Omental fat pad (tissue), 4 donors: ENCODE data around the gene ITGA2B. TPM values are rescaled to one million over a fixed set of nuclear protein-coding genes. Genes with fewer than 3 reads are reported as not detected.

Experiments
- ATAC-seq: fragments of 150-250 bp; one replicate; pipeline ENCODE4 v1.9.1; 2016; ENCODE audit warnings: mild to moderate bottlenecking, moderate library complexity; ENCODE audit not compliant: low FRiP score
- DNase-seq: peaks from one replicate; pipeline ENCODE4 v3.0.0-alpha.2; 2019; ENCODE audit warnings: low spot score
- CTCF ChIP-seq, 3 donors: fragments of 450-650 bp; IDR thresholded peaks; one replicate each; pipeline ENCODE4 v1.5.1; 2016 to 2017; ENCODE audit warnings: antibody characterized with exemption in 3 of 3, mild to moderate bottlenecking in 3 of 3, moderate library complexity in 2 of 3
- total RNA-seq, 4 donors: library from RNA; depleted of rRNA; stranded (reverse); fragments of >200 nt; gene quantifications; one replicate each; pipeline ENCODE4 v1.1.0, GENCODE V29; 2016

Gene ITGA2B
- total RNA-seq, 4 donors from 2014 or later = 0.72 to 1.6 (median 1.0) TPM

- DNase-seq (no peak), ATAC-seq (peak; percentile 94)
- TF ChIP-seq CTCF (IDR thresholded peaks at IDR 0.05) = no peak
Measured at GRCh38 chr17:44417553-44417952, 28.1 kb upstream of the ITGA2B start.

GRCh38 chr17:44416558-44417289 lies 27.3 kb upstream of the ITGA2B start:
- peak; percentile 70 for ATAC-seq
- no peak for TF ChIP-seq CTCF (IDR thresholded peaks at IDR 0.05)
- DNase-seq = no peak

GRCh38 chr17:44414394-44415155 lies 25.1 kb upstream of the ITGA2B start:
- no peak for TF ChIP-seq CTCF (IDR thresholded peaks at IDR 0.05)
- ATAC-seq = no peak
- no peak for DNase-seq

DNA sequence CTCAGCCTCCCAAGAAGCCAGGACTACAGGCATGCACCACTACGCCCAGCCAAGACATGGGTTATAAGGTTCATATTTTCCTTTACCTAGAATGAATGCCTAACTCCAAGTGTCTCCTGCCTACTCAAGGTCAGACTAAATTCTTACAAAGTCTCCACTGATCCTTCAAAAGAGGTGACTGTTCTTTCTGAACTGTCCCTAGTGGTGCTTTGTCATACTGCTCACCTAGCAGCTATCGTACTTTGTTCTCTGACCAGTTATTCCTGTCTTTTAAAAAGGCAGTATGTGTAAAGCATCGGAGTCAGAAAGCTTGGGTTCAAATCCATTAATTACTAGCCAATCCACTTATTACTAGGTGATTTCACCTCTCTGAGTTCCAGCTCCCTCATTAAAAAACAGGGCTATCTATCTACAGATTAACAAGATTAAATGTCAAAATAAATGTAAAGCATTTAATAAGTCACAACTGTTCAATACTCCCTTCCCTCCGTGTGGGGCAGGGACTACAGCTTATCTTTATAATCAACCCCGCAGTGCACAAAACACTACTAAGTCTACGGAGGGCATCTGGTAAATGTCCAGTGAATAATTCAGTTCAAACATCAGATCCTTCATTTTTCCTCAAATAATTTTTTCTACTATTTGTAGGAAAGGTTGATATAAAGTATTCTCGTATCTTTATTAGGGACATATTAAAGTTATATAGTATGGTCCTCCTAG lies 20.0 kb upstream of the ITGA2B start:
- no peak for TF ChIP-seq CTCF (IDR thresholded peaks at IDR 0.05)
- DNase-seq (no peak), ATAC-seq (no peak)

- no peak for TF ChIP-seq CTCF (IDR thresholded peaks at IDR 0.05)
- ATAC-seq = no peak
- no peak for DNase-seq
Measured at GRCh38 chr17:44408786-44409185, 19.3 kb upstream of the ITGA2B start.

- TF ChIP-seq CTCF (IDR thresholded peaks at IDR 0.05) = no peak
- ATAC-seq (no peak), DNase-seq (no peak)
Measured at GRCh38 chr17:44402564-44403172, 13.2 kb upstream of the ITGA2B start.
